K562 (cell line): ENCODE measurements around the gene THYN1. TPM values are rescaled to one million over a fixed set of nuclear protein-coding genes. Genes with fewer than 3 reads are reported as not detected.

Experiments used
- CBX3 ChIP-seq, 2 experiments: IDR thresholded peaks; 1 replicate in 1 of 2; 2 replicates in 1 of 2; pipeline ENCODE4 v1.6.1; 2012; ENCODE audit warnings: inconsistent platforms in 2 of 2, low read length in 2 of 2, borderline replicate concordance in 1 of 2, control low read depth in 1 of 2
- CLOCK ChIP-seq: fragments of 250-450 bp; sonication (Bioruptor Pico); IDR thresholded peaks from 2 replicates; pipeline ENCODE4 v1.4.0; 2020; ENCODE audit warnings: mild to moderate bottlenecking, moderate library complexity, borderline replicate concordance
- CREB1 ChIP-seq, 2 experiments: sonication (generic) in 1 of 2; formaldehyde crosslinking in 1 of 2; IDR thresholded peaks; 2 replicates each; pipeline versions ENCODE4 v1.6.1 to v1.8.0; 2012 to 2022; ENCODE audit warnings: inconsistent platforms in 1 of 2, mild to moderate bottlenecking in 1 of 2, missing genetic modification reagents in 1 of 2, moderate library complexity in 1 of 2
- CXXC5 ChIP-seq: fragments of 250-450 bp; sonication (Bioruptor Pico); IDR thresholded peaks from 2 replicates; pipeline ENCODE4 v1.8.0; 2022; ENCODE audit warnings: inconsistent platforms, mild to moderate bottlenecking, moderate library complexity
- DDX20 ChIP-seq: fragments of 450-650 bp; IDR thresholded peaks from 2 replicates; pipeline ENCODE4 v1.6.1; 2016; ENCODE audit warnings: missing genetic modification characterization, low read depth, mild to moderate bottlenecking, missing compliant biosample characterization, moderate library complexity
- EHMT2 ChIP-seq: fragments of 450-650 bp; IDR thresholded peaks from 2 replicates; pipeline ENCODE4 v1.6.1; 2018; ENCODE audit warnings: antibody characterized with exemption
- FOSL1 ChIP-seq: fragments of 200-800 bp; sonication (Bioruptor generic); conservative IDR thresholded peaks from 2 replicates; pipeline ENCODE4 v1.6.1; 2016; ENCODE audit warnings: missing genetic modification characterization, missing compliant biosample characterization
- FOXA3 ChIP-seq, 2 experiments: fragments of 450-650 bp in 1 of 2; sonication (generic) in 1 of 2; formaldehyde crosslinking; IDR thresholded peaks in 1 of 2; conservative IDR thresholded peaks in 1 of 2; 2 replicates each; pipeline versions ENCODE4 v1.4.0 to v1.8.0; 2020 to 2022; ENCODE audit warnings: mild to moderate bottlenecking in 2 of 2, missing genetic modification reagents in 1 of 2
- ILK ChIP-seq: fragments of 450-650 bp; IDR thresholded peaks from 2 replicates; pipeline ENCODE4 v1.6.1; 2016; ENCODE audit warnings: missing genetic modification characterization, low read depth, mild to moderate bottlenecking, missing compliant biosample characterization, moderate library complexity, borderline replicate concordance
- NFYB ChIP-seq: IDR thresholded peaks from 2 replicates; pipeline ENCODE4 v1.6.1; 2011; ENCODE audit warnings: mild to moderate bottlenecking, moderate library complexity; ENCODE audit not compliant: insufficient read length; ENCODE audit errors: extremely low read depth
- SMAD2 ChIP-seq: fragments of 150-350 bp; IDR thresholded peaks from 2 replicates; pipeline ENCODE4 v1.6.1; 2014; ENCODE audit warnings: low read depth, mild to moderate bottlenecking, low read length
- SNRNP70 ChIP-seq: fragments of 200-400 bp; formaldehyde crosslinking; optimal IDR thresholded peaks from 2 replicates; pipeline ENCODE3; 2017; ENCODE audit warnings: low read depth, low read length
- SP1 ChIP-seq: sonication (generic); formaldehyde crosslinking; IDR thresholded peaks from 2 replicates; pipeline ENCODE4 v1.8.1; 2022; ENCODE audit warnings: mild to moderate bottlenecking, missing genetic modification reagents
- ZBTB1 ChIP-seq: sonication (generic); formaldehyde crosslinking; IDR thresholded peaks from 2 replicates; pipeline ENCODE4 v1.8.1; 2023; ENCODE audit warnings: missing genetic modification reagents, low read depth, mild to moderate bottlenecking, borderline replicate concordance
- ZNF197 ChIP-seq: fragments of 200-800 bp; sonication (Bioruptor generic); IDR thresholded peaks from 2 replicates; pipeline ENCODE4 v1.6.1; 2016; ENCODE audit warnings: low read depth, missing genetic modification characterization, missing compliant biosample characterization
- ZNF232 ChIP-seq: sonication (generic); formaldehyde crosslinking; IDR thresholded peaks from 2 replicates; pipeline ENCODE4 v1.8.0; 2022; ENCODE audit warnings: mild to moderate bottlenecking, missing genetic modification reagents
- ZNF354B ChIP-seq: fragments of 250-450 bp; sonication (Bioruptor Pico); IDR thresholded peaks from 2 replicates; pipeline ENCODE4 v1.4.0; 2020
- ZNF707 ChIP-seq: fragments of 250-450 bp; sonication (Bioruptor Pico); conservative IDR thresholded peaks from 2 replicates; pipeline ENCODE4 v1.8.0; 2022; ENCODE audit warnings: inconsistent platforms, mild to moderate bottlenecking, moderate library complexity
- ZNF76 ChIP-seq: fragments of 250-450 bp; sonication (Bioruptor Pico); IDR thresholded peaks from 2 replicates; pipeline ENCODE4 v1.4.0; 2020; ENCODE audit warnings: mild to moderate bottlenecking, moderate library complexity, borderline replicate concordance
- polyA plus RNA-seq, 8 experiments: library from polyadenylated mRNA; depleted of rRNA in 4 of 8; stranded (reverse) in 5 of 8; unstranded in 3 of 8; fragments of >200 nt; fragmentation: Nextera tagmentation in 2 of 8; fragmentation: Illumina TruSeq in 1 of 8; extraction: Ambion mirVana in 2 of 8; extraction: Trizol in 1 of 8; gene quantifications; 2 replicates each; pipeline versions ENCODE4 v1.2.1 to v1.2.3, GENCODE V29; 2011 to 2014; ENCODE audit warnings: inconsistent platforms in 1 of 8, missing spikeins in 1 of 8
- total RNA-seq, 7 experiments: library from RNA; depleted of rRNA in 6 of 7; stranded (reverse); fragments of >200 nt in 6 of 7; fragmentation: Illumina TruSeq in 2 of 7; extraction: Trizol in 2 of 7; gene quantifications; 2 replicates each; pipeline versions ENCODE4 v1.2.1 to v1.2.3, GENCODE V29; 2011 to 2021; ENCODE audit warnings: low replicate concordance in 1 of 7
- TF ChIP-seq, protein P1 (sequence below): fragments of 450-650 bp; formaldehyde crosslinking; IDR thresholded peaks from 2 replicates; pipeline ENCODE4 v1.4.0; 2022; ENCODE audit warnings: missing genetic modification characterization
- TF ChIP-seq, protein P2 (sequence below): sonication (generic); IDR thresholded peaks from 2 replicates; pipeline ENCODE4 v1.6.1; 2016
- TF ChIP-seq, protein P3 (sequence below): fragments of 450-650 bp; IDR thresholded peaks from 2 replicates; pipeline ENCODE4 v1.6.1; 2016; ENCODE audit warnings: missing biosample characterization, missing genetic modification characterization

Gene THYN1
- total and polyA plus RNA-seq, 9 of the 15 experiments (the other 6 are each of a cell fraction or from before 2014, with no cell fraction given): 54.9 to 279 (median 104) TPM

DNA sequence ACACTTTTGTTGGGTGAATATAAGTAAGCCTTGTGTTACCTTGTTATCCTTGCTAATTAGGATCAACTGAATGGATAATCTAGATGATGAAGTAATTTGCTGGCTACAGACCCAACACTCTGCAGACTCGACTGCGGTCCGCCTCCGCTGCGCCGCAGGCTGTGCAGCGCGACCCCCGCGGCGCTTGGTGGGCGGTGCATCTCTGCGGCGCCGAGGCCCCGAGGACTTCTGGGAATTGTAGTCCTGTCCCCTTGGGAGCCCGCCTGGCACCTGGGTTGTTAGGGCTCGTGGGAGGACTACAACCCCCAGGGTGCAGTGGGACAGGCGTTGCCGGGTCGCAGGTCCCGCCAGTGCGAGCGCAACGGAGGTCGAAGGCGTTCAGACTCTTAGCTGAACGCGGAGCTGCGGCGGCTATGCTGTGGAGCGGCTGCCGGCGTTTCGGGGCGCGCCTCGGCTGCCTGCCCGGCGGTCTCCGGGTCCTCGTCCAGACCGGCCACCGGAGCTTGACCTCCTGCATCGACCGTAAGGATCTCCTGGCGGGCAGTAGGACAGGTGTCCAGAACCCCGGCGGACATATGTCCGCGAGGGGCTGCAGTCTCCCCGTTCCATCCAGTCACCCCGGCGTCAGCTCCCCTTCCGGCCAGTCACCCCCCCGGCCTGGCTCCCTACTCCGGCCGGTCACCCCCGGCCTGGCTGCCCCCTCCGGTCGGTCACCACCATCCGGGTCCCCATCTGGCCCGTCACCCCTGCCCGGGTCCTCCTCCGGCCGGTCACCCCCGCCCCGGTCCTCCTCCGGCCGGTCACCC, at the start of gene THYN1, which contains the start of gene ACAD8 (continued):
- peak; percentile 72 for TF ChIP-seq SP1 (CRISPR knock-in tag)
- peak; percentile 99 for TF ChIP-seq CXXC5 (CRISPR knock-in tag)
- TF ChIP-seq EHMT2: no peak
- no peak for TF ChIP-seq SMAD2
- TF ChIP-seq ZBTB1: no peak
- TF ChIP-seq, protein P1, sequence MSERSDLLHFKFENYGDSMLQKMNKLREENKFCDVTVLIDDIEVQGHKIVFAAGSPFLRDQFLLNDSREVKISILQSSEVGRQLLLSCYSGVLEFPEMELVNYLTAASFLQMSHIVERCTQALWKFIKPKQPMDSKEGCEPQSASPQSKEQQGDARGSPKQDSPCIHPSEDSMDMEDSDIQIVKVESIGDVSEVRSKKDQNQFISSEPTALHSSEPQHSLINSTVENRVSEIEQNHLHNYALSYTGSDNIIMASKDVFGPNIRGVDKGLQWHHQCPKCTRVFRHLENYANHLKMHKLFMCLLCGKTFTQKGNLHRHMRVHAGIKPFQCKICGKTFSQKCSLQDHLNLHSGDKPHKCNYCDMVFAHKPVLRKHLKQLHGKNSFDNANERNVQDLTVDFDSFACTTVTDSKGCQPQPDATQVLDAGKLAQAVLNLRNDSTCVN (CRISPR knock-in tag): no peak
- TF ChIP-seq CLOCK (CRISPR knock-in tag): no peak
- no peak for TF ChIP-seq ZNF232
- TF ChIP-seq ILK (tag): no peak
- no peak for TF ChIP-seq FOXA3 (CRISPR knock-in tag; conservative IDR thresholded peaks at IDR 0.05 in 1 of 2, IDR thresholded peaks at IDR 0.05 in 1 of 2)
- TF ChIP-seq ZNF197 (CRISPR knock-in tag): peak; percentile 79; the same call in 1 of the 2 replicates
- TF ChIP-seq, protein P2, sequence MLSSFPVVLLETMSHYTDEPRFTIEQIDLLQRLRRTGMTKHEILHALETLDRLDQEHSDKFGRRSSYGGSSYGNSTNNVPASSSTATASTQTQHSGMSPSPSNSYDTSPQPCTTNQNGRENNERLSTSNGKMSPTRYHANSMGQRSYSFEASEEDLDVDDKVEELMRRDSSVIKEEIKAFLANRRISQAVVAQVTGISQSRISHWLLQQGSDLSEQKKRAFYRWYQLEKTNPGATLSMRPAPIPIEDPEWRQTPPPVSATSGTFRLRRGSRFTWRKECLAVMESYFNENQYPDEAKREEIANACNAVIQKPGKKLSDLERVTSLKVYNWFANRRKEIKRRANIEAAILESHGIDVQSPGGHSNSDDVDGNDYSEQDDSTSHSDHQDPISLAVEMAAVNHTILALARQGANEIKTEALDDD: no peak
- no peak for TF ChIP-seq NFYB
- peak; percentile 15; the same call in 1 of the 2 replicates for TF ChIP-seq ZNF76 (CRISPR knock-in tag)
- TF ChIP-seq CBX3 (IDR thresholded peaks at IDR 0.05; ENCODE audit: borderline replicate concordance in 1 of 2, low read length in 2 of 2): no peak
- no peak for TF ChIP-seq SNRNP70
- no peak for TF ChIP-seq ZNF354B
- TF ChIP-seq DDX20 (tag): no peak
- 0 out of 2 replicates have a peak, but pooled peaks have one; percentile 23 for TF ChIP-seq FOSL1
- TF ChIP-seq ZNF707 (CRISPR knock-in tag): no peak
- TF ChIP-seq, protein P3, sequence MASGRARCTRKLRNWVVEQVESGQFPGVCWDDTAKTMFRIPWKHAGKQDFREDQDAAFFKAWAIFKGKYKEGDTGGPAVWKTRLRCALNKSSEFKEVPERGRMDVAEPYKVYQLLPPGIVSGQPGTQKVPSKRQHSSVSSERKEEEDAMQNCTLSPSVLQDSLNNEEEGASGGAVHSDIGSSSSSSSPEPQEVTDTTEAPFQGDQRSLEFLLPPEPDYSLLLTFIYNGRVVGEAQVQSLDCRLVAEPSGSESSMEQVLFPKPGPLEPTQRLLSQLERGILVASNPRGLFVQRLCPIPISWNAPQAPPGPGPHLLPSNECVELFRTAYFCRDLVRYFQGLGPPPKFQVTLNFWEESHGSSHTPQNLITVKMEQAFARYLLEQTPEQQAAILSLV (tag): no peak
- TF ChIP-seq CREB1 (IDR thresholded peaks at IDR 0.05): peak; percentile 77
- TF ChIP-seq CREB1 (CRISPR knock-in tag; IDR thresholded peaks at IDR 0.05): peak; percentile 71; the same call in 1 of the 2 replicates
